Neural progenitor cell (in vitro differentiated cells): ENCODE results near the gene CLCN6.

ENCODE experiments used
- EZH2 ChIP-seq: fragments of 200-600 bp; sonication (generic); IDR thresholded peaks from 2 replicates; pipeline ENCODE4 v1.6.1; 2017; ENCODE audit warnings: antibody characterized with exemption, mild to moderate bottlenecking, moderate library complexity
- TF ChIP-seq, protein P1 (sequence below): fragments of 200-600 bp; sonication (generic); IDR thresholded peaks from 2 replicates; pipeline ENCODE4 v1.5.1; 2017; ENCODE audit warnings: antibody characterized with exemption, mild to moderate bottlenecking

DNA sequence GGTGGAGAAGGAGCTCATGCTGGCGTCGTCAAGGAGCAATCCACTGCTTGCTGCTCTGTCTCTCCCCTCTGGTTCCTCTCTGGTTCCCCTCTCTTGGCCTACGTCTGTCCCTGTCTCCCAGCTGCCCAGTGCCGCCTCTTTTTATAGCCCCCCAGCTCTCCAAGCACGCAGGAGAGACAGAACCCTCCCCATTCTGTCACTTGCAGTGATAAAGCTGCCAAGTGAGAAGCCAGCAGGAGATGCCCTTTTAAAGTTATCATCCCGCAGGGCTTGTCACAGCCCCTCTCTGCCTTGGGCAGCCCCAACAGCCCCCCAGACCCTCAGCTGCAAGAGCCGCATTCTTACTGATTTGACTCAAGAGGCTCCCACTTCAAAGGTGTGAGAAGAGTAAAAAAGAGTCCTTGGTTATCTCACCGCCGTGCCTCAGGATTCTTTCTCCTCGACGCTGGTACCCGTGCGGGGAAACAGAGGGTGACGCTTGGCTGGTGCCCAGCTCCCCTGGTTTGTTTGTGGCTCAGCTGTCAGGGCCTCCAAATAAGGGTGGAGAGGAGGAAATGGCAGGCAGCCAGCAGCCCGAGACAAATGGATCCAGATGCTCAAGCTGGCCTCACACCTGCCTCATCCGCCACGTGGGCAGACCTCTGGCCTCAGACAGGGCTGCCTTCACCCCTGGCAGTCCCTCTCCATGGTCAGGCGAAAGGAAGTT, 41.8 kb downstream of the CLCN6 start, which contains the start of gene NPPA:
- TF ChIP-seq, protein P1, sequence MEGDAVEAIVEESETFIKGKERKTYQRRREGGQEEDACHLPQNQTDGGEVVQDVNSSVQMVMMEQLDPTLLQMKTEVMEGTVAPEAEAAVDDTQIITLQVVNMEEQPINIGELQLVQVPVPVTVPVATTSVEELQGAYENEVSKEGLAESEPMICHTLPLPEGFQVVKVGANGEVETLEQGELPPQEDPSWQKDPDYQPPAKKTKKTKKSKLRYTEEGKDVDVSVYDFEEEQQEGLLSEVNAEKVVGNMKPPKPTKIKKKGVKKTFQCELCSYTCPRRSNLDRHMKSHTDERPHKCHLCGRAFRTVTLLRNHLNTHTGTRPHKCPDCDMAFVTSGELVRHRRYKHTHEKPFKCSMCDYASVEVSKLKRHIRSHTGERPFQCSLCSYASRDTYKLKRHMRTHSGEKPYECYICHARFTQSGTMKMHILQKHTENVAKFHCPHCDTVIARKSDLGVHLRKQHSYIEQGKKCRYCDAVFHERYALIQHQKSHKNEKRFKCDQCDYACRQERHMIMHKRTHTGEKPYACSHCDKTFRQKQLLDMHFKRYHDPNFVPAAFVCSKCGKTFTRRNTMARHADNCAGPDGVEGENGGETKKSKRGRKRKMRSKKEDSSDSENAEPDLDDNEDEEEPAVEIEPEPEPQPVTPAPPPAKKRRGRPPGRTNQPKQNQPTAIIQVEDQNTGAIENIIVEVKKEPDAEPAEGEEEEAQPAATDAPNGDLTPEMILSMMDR: no peak
- TF ChIP-seq EZH2: no peak
